NCI-H1092 treated with DMSO at 0.1 percent for 48 hours (cell line): Measurements from ENCODE around the gene CATSPERZ.

Source experiments
- DNase-seq: peaks from one replicate; lab custom pipeline; 2025; lab: John Stamatoyannopoulos, UW

The CATSPERZ gene

DNA sequence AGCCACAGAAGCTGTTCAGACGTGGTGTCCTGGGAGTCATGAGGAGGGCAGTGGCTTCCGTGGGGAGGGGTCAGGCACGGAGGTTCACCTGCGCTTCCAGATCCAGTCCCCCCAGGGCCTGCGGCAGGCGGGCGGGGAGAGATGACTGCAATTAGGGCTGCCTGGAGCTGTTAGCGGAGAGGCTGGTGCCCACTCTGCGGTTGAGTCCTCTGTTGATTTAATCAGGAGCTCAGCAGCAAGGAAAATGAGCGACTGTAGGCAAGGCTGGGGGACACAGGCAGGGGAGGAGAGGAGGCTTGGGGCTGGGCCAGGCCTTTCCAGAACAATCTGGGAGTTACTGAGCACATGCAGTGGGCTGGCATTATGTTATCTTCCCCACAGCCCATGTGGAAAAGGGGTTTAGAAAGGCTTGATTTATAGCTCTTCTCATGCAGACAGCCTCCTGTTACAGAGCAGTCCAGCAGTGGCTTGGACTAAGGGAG is 35.7 kb upstream of the CATSPERZ start:
- no peak for DNase-seq

- DNase-seq, result no peak
Observed at GRCh38 chr11:64265176-64266160, 34.7 kb upstream of the CATSPERZ start.

DNA sequence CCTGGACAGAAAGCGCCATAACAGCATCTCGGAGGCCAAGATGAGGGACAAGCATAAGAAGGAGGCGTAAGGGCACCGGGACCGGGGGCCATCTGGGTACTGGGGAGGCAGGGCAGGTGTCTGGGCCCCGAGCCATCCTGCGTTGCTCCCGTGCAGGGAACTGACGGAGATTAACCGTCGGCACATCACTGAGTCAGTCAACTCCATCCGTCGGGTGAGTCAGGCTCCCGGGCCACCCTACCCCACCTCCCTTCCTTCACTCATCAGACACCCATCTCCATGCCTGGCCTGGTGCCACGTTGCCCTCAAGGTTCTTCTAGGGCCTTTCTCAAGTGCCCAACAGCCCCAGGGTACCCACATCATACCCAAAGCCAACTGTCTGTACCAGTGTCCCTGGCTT is 33.8 kb upstream of the CATSPERZ start:
- no peak for DNase-seq

DNA sequence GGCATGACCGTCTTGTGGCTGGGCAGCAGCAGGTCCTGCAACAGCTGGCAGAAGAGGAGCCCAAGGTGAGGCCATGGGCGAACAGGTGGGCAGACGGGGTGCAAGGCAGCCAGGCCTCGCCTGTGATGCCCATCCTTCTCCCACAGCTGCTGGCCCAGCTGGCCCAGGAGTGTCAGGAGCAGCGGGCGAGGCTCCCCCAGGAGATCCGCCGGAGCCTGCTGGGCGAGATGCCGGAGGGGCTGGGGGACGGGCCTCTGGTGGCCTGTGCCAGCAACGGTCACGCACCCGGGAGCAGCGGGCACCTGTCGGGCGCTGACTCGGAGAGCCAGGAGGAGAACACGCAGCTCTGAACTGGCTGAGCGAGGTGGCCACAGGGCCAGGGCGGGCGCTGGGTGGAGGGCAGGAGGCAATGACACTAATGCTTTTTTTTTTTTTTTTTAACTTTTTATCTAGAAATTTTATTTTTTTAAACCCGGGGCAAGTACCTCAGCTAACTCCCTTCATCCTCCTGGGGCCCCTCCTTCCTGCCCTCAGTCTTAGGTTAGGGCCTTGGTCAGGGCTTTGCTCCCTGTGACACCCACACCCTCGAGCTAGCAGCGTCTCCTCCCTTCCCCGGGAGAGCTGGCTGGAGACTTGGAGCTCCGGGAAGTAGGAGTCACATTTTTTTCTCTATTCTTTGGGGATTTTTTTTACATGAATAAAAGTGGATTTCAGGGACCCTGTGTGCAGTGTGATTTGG is 32.8 kb upstream of the CATSPERZ start:
- DNase-seq, result peak; percentile 46

GRCh38 chr11:64268025-64268892 is 31.9 kb upstream of the CATSPERZ start:
- no peak for DNase-seq

GRCh38 chr11:64268893-64269539 is 31.1 kb upstream of the CATSPERZ start:
- no peak for DNase-seq

GRCh38 chr11:64269540-64270220 is 30.5 kb upstream of the CATSPERZ start:
- DNase-seq, result peak; percentile 100

DNA sequence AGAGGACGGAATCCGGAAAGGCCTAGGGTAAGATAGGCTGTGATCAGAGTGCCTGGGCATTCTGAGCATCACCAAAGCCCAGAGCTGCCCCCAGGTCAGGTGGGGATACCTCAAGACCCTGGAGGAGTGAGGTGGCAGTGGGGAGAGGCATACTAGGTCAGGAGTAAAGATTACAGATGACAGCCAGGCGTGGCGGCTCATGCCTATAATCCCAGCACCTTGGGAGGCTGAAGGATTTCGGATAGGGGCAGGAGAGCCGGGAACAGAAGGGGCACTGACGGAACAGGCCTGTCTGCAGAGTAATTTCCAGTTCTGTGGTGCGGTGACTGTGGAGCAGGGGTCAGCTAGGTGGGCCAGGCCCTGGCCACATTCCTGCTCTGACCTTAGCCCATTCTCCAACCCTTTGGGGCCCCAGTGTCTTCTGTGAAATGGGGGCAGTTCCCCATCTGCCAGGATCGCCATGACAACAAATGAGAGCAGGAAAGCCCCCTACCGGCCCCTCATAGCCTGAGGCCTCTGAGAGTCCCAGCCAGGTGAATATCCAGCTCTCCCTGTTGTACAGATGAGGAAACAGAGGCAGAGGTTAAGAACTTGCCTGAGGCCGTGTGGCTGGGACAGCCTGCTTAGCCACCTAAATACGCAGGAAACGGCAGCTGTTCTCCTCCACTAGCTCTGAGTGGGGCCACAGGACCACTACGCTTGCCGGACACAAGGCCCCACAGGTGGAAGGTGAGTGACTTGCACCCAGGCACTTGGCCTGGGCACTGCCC is 24.9 kb upstream of the CATSPERZ start:
- DNase-seq, result no peak

DNA sequence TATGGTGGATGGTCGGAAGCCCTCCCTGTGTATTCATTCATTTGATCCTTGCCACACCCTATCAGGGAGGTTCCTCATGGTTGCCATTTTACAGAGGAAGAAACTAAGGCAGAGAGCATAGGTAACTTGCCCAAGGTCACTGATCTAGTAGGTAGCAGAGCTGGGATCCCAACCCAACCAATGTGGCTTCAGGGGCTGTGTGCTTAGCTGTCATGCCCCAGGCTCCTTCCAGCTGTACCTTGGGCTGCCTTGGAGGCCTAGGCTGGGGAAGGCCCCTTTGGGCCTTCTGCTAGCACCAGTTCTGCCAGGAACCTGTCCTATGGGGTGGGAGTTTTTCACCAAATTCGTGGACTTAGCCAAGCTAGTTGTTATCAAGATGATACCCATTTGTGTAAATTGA is 24.3 kb upstream of the CATSPERZ start:
- DNase-seq, result no peak

DNA sequence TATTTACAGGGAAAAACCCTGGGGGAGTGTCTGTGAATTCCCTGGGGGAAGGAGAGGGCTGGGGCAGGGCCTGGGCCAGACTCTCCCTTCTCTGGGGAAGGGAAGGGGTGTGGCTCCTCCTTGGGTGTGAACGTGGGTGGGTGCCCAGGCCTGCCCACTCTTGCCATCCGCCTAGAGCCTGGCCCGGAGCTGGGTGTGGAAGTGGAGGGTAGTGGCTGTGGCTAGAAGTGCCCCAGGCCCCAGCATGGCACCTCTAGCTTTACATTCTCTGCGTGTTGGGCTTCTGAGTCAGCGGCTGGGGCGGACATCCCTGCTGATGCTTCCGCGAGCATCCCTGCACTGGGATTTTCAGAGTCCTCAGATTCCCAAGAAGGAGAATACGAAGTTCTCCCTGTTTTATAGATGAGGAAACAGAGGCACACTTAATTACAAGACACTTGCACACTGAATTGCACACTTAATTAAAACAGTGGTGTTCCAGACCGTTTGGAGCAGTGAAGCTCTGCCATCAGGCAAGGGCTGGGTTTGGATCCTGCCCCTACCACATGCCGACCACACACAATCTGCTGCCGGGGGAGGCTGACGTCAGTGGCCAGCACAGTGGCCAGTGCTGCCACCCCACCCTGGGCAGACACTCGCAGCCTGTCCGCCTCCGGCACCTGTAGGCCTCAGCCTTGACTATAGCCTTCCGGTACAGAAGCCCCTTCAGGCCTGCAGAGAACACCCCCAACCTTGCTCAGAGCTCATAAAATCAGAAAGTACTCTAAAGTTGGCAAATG is 23.3 kb upstream of the CATSPERZ start:
- DNase-seq, result no peak

GRCh38 chr11:64278576-64279190 is 21.5 kb upstream of the CATSPERZ start:
- no peak for DNase-seq

GRCh38 chr11:64281957-64282770 is 18.0 kb upstream of the CATSPERZ start:
- no peak for DNase-seq

- DNase-seq, result no peak
Observed at GRCh38 chr11:64283092-64283491, 17.1 kb upstream of the CATSPERZ start.

GRCh38 chr11:64284048-64284961 is 15.9 kb upstream of the CATSPERZ start, which contains the start of gene BAD:
Gene BAD (minus strand): TSS chr11:64284665. CDS start chr11:64284368, 297 bp downstream.
- peak; percentile 96 for DNase-seq

GRCh38 chr11:64284962-64285884 is 14.9 kb upstream of the CATSPERZ start, which contains the start of gene GPR137:
Gene GPR137 (plus strand): TSS chr11:64285848. CDS start chr11:64286525, 677 bp downstream.
- peak; percentile 87 for DNase-seq
